ENCODE data around the gene ARFGAP1.
A peak's percentile ranks its signal among the peaks of the same experiment; 100 is the strongest.

The ARFGAP1 gene

GRCh38 chr20:63272105-63273058, at the start of gene ARFGAP1:
TSS of gene ARFGAP1 (plus strand) at chr20:63272813. CDS start at chr20:63275581, 2,768 bp downstream.
- Histone ChIP-seq H3K9me3 (ENCODE audit: low read length) (no peaks in the 10 kb centered on the region), H3K9ac (ENCODE audit: low read length) (peak within 1 kb of the TSS; percentile 68), H3K4me3 (ENCODE audit: low read depth in 1 of 2, low read length in 2 of 2) (peak within 1 kb of the TSS; percentile 75 to 92), H3K27ac (ENCODE audit: low read depth, low read length) (peak within 1 kb of the TSS; percentile 67), H3K36me3 (ENCODE audit: insufficient read depth, low read length) (peaks cover 11% of the 10 kb centered on the region), H3K27me3 (ENCODE audit: control insufficient read depth in 1 of 2, insufficient read depth in 2 of 2, low read length in 2 of 2) (peaks cover 6 to 14% of the 10 kb centered on the region in 2 donors), H3K4me1 (ENCODE audit: insufficient read depth, low read length) (peaks cover 21% of the 10 kb centered on the region)

GRCh38 chr20:63223121-63223825, 49.3 kb upstream of the ARFGAP1 start:
- Histone ChIP-seq H3K4me1 (ENCODE audit: insufficient read depth, low read length) (peaks cover 18% of the 10 kb centered on the region), H3K36me3 (ENCODE audit: insufficient read depth, low read length) (no peaks in the 10 kb centered on the region), H3K27me3 (ENCODE audit: control insufficient read depth in 1 of 2, insufficient read depth in 2 of 2, low read length in 2 of 2) (no peaks in the 10 kb centered on the region), H3K4me3 (ENCODE audit: low read depth in 1 of 2, low read length in 2 of 2) (no peak overlapping the region), H3K9ac (ENCODE audit: low read length) (no peak overlapping the region), H3K27ac (ENCODE audit: low read depth, low read length) (no peak overlapping the region), H3K9me3 (ENCODE audit: low read length) (no peaks in the 10 kb centered on the region)

GRCh38 chr20:63223826-63224207, 48.8 kb upstream of the ARFGAP1 start:
- no peak overlapping the region for H3K9ac ChIP-seq (ENCODE audit: low read length)
- H3K4me1 ChIP-seq (ENCODE audit: insufficient read depth, low read length): peaks cover 18% of the 10 kb centered on the region
- no peaks in the 10 kb centered on the region for H3K36me3 ChIP-seq (ENCODE audit: insufficient read depth, low read length)
- H3K4me3 ChIP-seq (ENCODE audit: low read depth in 1 of 2, low read length in 2 of 2): no peak overlapping the region
- no peaks in the 10 kb centered on the region for H3K9me3 ChIP-seq (ENCODE audit: low read length)
- H3K27me3 ChIP-seq (ENCODE audit: control insufficient read depth in 1 of 2, insufficient read depth in 2 of 2, low read length in 2 of 2): no peaks in the 10 kb centered on the region
- no peak overlapping the region for H3K27ac ChIP-seq (ENCODE audit: low read depth, low read length)

- Histone ChIP-seq H3K27ac (ENCODE audit: low read depth, low read length) (no peak overlapping the region), H3K9ac (ENCODE audit: low read length) (no peak overlapping the region), H3K9me3 (ENCODE audit: low read length) (no peaks in the 10 kb centered on the region), H3K27me3 (ENCODE audit: control insufficient read depth in 1 of 2, insufficient read depth in 2 of 2, low read length in 2 of 2) (no peaks in the 10 kb centered on the region), H3K36me3 (ENCODE audit: insufficient read depth, low read length) (no peaks in the 10 kb centered on the region), H3K4me3 (ENCODE audit: low read depth in 1 of 2, low read length in 2 of 2) (no peak overlapping the region), H3K4me1 (ENCODE audit: insufficient read depth, low read length) (peaks cover 18% of the 10 kb centered on the region)
Measured at GRCh38 chr20:63224412-63225081, 48.1 kb upstream of the ARFGAP1 start.

- Histone ChIP-seq H3K9me3 (ENCODE audit: low read length) (no peaks in the 10 kb centered on the region), H3K27me3 (ENCODE audit: control insufficient read depth in 1 of 2, insufficient read depth in 2 of 2, low read length in 2 of 2) (no peaks in the 10 kb centered on the region), H3K27ac (ENCODE audit: low read depth, low read length) (no peak overlapping the region)
Measured at GRCh38 chr20:63225082-63225454, 47.5 kb upstream of the ARFGAP1 start.

GRCh38 chr20:63226042-63226943, 46.3 kb upstream of the ARFGAP1 start:
- Histone ChIP-seq H3K9me3 (ENCODE audit: low read length) (no peaks in the 10 kb centered on the region), H3K27ac (ENCODE audit: low read depth, low read length) (no peak overlapping the region), H3K4me3 (ENCODE audit: low read depth in 1 of 2, low read length in 2 of 2) (no peak overlapping the region), H3K36me3 (ENCODE audit: insufficient read depth, low read length) (no peaks in the 10 kb centered on the region), H3K4me1 (ENCODE audit: insufficient read depth, low read length) (peaks cover 23% of the 10 kb centered on the region), H3K27me3 (ENCODE audit: control insufficient read depth in 1 of 2, insufficient read depth in 2 of 2, low read length in 2 of 2) (no peaks in the 10 kb centered on the region), H3K9ac (ENCODE audit: low read length) (no peak overlapping the region)

More at GRCh38 chr20:63225082-63225454, 47.5 kb upstream of the ARFGAP1 start:
- H3K36me3 ChIP-seq (ENCODE audit: insufficient read depth, low read length): no peaks in the 10 kb centered on the region
- H3K4me1 ChIP-seq (ENCODE audit: insufficient read depth, low read length): peaks cover 18% of the 10 kb centered on the region
- H3K4me3 ChIP-seq (ENCODE audit: low read depth in 1 of 2, low read length in 2 of 2): no peak overlapping the region
- H3K9ac ChIP-seq (ENCODE audit: low read length): no peak overlapping the region

GRCh38 chr20:63227260-63227659, 45.4 kb upstream of the ARFGAP1 start:
- Histone ChIP-seq H3K36me3 (ENCODE audit: insufficient read depth, low read length) (no peaks in the 10 kb centered on the region), H3K27me3 (ENCODE audit: control insufficient read depth in 1 of 2, insufficient read depth in 2 of 2, low read length in 2 of 2) (no peaks in the 10 kb centered on the region), H3K9ac (ENCODE audit: low read length) (no peak overlapping the region), H3K4me1 (ENCODE audit: insufficient read depth, low read length) (peaks cover 23% of the 10 kb centered on the region), H3K9me3 (ENCODE audit: low read length) (no peaks in the 10 kb centered on the region), H3K4me3 (ENCODE audit: low read depth in 1 of 2, low read length in 2 of 2) (no peak overlapping the region), H3K27ac (ENCODE audit: low read depth, low read length) (no peak overlapping the region)

- H3K9me3 ChIP-seq (ENCODE audit: low read length): no peaks in the 10 kb centered on the region
- H3K27me3 ChIP-seq (ENCODE audit: control insufficient read depth in 1 of 2, insufficient read depth in 2 of 2, low read length in 2 of 2): peaks cover 0 to 4% of the 10 kb centered on the region in 2 donors
- H3K4me1 ChIP-seq (ENCODE audit: insufficient read depth, low read length): peaks cover 19% of the 10 kb centered on the region
- no peaks in the 10 kb centered on the region for H3K36me3 ChIP-seq (ENCODE audit: insufficient read depth, low read length)
- H3K9ac ChIP-seq (ENCODE audit: low read length): no peak overlapping the region
- no peak overlapping the region for H3K27ac ChIP-seq (ENCODE audit: low read depth, low read length)
- H3K4me3 ChIP-seq (ENCODE audit: low read depth in 1 of 2, low read length in 2 of 2): no peak overlapping the region
Measured at GRCh38 chr20:63228806-63229205, 43.8 kb upstream of the ARFGAP1 start.

GRCh38 chr20:63230800-63231268, 41.8 kb upstream of the ARFGAP1 start:
- Histone ChIP-seq H3K27ac (ENCODE audit: low read depth, low read length) (no peak overlapping the region), H3K9ac (ENCODE audit: low read length) (no peak overlapping the region), H3K36me3 (ENCODE audit: insufficient read depth, low read length) (no peaks in the 10 kb centered on the region)

GRCh38 chr20:63232235-63233060, 40.2 kb upstream of the ARFGAP1 start:
- Histone ChIP-seq H3K27me3 (ENCODE audit: control insufficient read depth in 1 of 2, insufficient read depth in 2 of 2, low read length in 2 of 2) (peaks cover 0 to 23% of the 10 kb centered on the region in 2 donors), H3K9ac (ENCODE audit: low read length) (no peak overlapping the region), H3K36me3 (ENCODE audit: insufficient read depth, low read length) (no peaks in the 10 kb centered on the region), H3K9me3 (ENCODE audit: low read length) (no peaks in the 10 kb centered on the region), H3K4me3 (ENCODE audit: low read depth in 1 of 2, low read length in 2 of 2) (no peak overlapping the region), H3K27ac (ENCODE audit: low read depth, low read length) (no peak overlapping the region), H3K4me1 (ENCODE audit: insufficient read depth, low read length) (peaks cover 5% of the 10 kb centered on the region)

More at GRCh38 chr20:63230800-63231268, 41.8 kb upstream of the ARFGAP1 start:
- no peaks in the 10 kb centered on the region for H3K9me3 ChIP-seq (ENCODE audit: low read length)
- H3K4me3 ChIP-seq (ENCODE audit: low read depth in 1 of 2, low read length in 2 of 2): no peak overlapping the region
- H3K4me1 ChIP-seq (ENCODE audit: insufficient read depth, low read length): peaks cover 5% of the 10 kb centered on the region
- H3K27me3 ChIP-seq (ENCODE audit: control insufficient read depth in 1 of 2, insufficient read depth in 2 of 2, low read length in 2 of 2): peaks cover 0 to 15% of the 10 kb centered on the region in 2 donors

Data from muscle layer of colon (tissue), 2 donors.